ENCODE measurements around the gene FKBP15. TPM values are rescaled to one million over a fixed set of nuclear protein-coding genes. Genes with fewer than 3 reads are reported as not detected.

FKBP15 gene
- total and polyA plus RNA-seq, 4 experiments from 2014 or later: 1.9 to 34.9 (median 27.0) TPM

GRCh38 chr9:113221800-113222481, 864 bp upstream of the FKBP15 start:
- Mint-ChIP-seq H3K36me3 (peaks cover 0 to 15% of the 10 kb centered on the region in 2 donors), H3K4me1 (peaks cover 27 to 43% (median 34%) of the 10 kb centered on the region in 4 donors), H3K27me3 (no peaks in the 10 kb centered on the region), H3K4me3 (peak overlapping the region; percentile 92 to 98 (median 96)), H3K9me3 (no peaks in the 10 kb centered on the region), H3K27ac (peak overlapping the region; percentile 91 to 98 (median 96))
- CTCF ChIA-PET (ENCODE audit: partially characterized antibody): interaction anchor here (1.2 to 3.0 kb wide), 7 partner anchors 48 to 435 kb away, joined by 3 to 25 read pairs (median 4); partner anchors contain the start of genes CDC26 and PRPF4
- peak in 3 of 5 donors; percentile 2 to 39 (median 16) for DNase-seq
- intact Hi-C loops (cut with micrococcal nuclease): loop anchor here (1.0 to 10.0 kb wide), 5 partner anchors 53 to 847 kb away; partner anchors contain the start of genes C9orf43, CDC26, HDHD3 and POLE3
- peak overlapping the region; percentile 89 to 91 for H3K4me3 ChIP-seq (ENCODE audit: low read length in 2 of 2)
- POLR2A ChIA-PET (ENCODE audit: partially characterized antibody): interaction anchor here (0.5 to 4.0 kb wide), 6 partner anchors 10 to 189 kb away, joined by 3 to 26 read pairs (median 12); partner anchors contain the start of genes C9orf43, CDC26, HDHD3 and POLE3
- no peaks in the 10 kb centered on the region for H3K9me3 ChIP-seq (ENCODE audit: control insufficient read depth in 1 of 2, low read length in 2 of 2)
- H3K36me3 ChIP-seq (ENCODE audit: insufficient read depth, low read length): no peaks in the 10 kb centered on the region
- peaks cover 34% of the 10 kb centered on the region for H3K4me1 ChIP-seq (ENCODE audit: insufficient read depth, low read length)
- no peaks in the 10 kb centered on the region for H3K27me3 ChIP-seq (ENCODE audit: insufficient read depth, low read length)
- peak overlapping the region; percentile 90 for H3K27ac ChIP-seq (ENCODE audit: low read depth, low read length)

- Mint-ChIP-seq H3K4me3 (peak overlapping the region; percentile 92 to 98 (median 96)), H3K9me3 (no peaks in the 10 kb centered on the region), H3K27me3 (no peaks in the 10 kb centered on the region), H3K36me3 (peaks cover 0 to 15% of the 10 kb centered on the region in 2 donors), H3K27ac (peak overlapping the region; percentile 91 to 98 (median 96)), H3K4me1 (peaks cover 28 to 49% (median 38%) of the 10 kb centered on the region in 4 donors)
- H3K4me1 ChIP-seq (ENCODE audit: insufficient read depth, low read length): peaks cover 34% of the 10 kb centered on the region
- ChIA-PET POLR2A (ENCODE audit: partially characterized antibody) (interaction anchor here (1.0 to 4.0 kb wide), 5 partner anchors 12 to 190 kb away, joined by 4 to 26 read pairs (median 16); partner anchors contain the start of genes C9orf43, CDC26, HDHD3 and POLE3), CTCF (ENCODE audit: partially characterized antibody) (interaction anchor here (0.9 to 3.0 kb wide), 7 partner anchors 49 to 368 kb away, joined by 3 to 25 read pairs (median 4); partner anchors contain the start of genes CDC26, PRPF4 and SLC31A2)
- H3K27ac ChIP-seq (ENCODE audit: low read depth, low read length): peak overlapping the region; percentile 90
- intact Hi-C loops (cut with micrococcal nuclease): loop anchor here (1.0 to 10.0 kb wide), 5 partner anchors 55 to 846 kb away; partner anchors contain the start of genes C9orf43, CDC26, HDHD3 and POLE3
- H3K27me3 ChIP-seq (ENCODE audit: insufficient read depth, low read length): no peaks in the 10 kb centered on the region
- peak overlapping the region; percentile 57 to 89 for H3K4me3 ChIP-seq (ENCODE audit: low read length in 2 of 2)
- no peaks in the 10 kb centered on the region for H3K36me3 ChIP-seq (ENCODE audit: insufficient read depth, low read length)
- H3K9me3 ChIP-seq (ENCODE audit: control insufficient read depth in 1 of 2, low read length in 2 of 2): no peaks in the 10 kb centered on the region
- peak in 1 of 5 donors; percentile 0 for DNase-seq
Observed at GRCh38 chr9:113220467-113221002, 542 bp downstream of the FKBP15 start.

- peak overlapping the region; percentile 90 for H3K27ac ChIP-seq (ENCODE audit: low read depth, low read length)
- H3K27me3 ChIP-seq (ENCODE audit: insufficient read depth, low read length): no peaks in the 10 kb centered on the region
- H3K4me1 Mint-ChIP-seq: peaks cover 32 to 53% (median 42%) of the 10 kb centered on the region in 4 donors
- H3K9me3 Mint-ChIP-seq: no peaks in the 10 kb centered on the region
- no peaks in the 10 kb centered on the region for H3K36me3 ChIP-seq (ENCODE audit: insufficient read depth, low read length)
- peak overlapping the region; percentile 92 to 98 (median 96) for H3K4me3 Mint-ChIP-seq
- H3K27me3 Mint-ChIP-seq: no peaks in the 10 kb centered on the region
- H3K9me3 ChIP-seq (ENCODE audit: control insufficient read depth in 1 of 2, low read length in 2 of 2): no peaks in the 10 kb centered on the region
- H3K4me3 ChIP-seq (ENCODE audit: low read length in 2 of 2): peak overlapping the region in 1 of 2 donors; percentile 89
- peak overlapping the region; percentile 21 to 98 (median 96) for H3K27ac Mint-ChIP-seq
- ChIA-PET POLR2A (ENCODE audit: partially characterized antibody) (interaction anchor here (3.0 to 4.0 kb wide), 3 partner anchors 12 to 190 kb away, joined by 16 to 26 read pairs (median 22); partner anchors contain the start of genes C9orf43, CDC26, POLE3 and PRPF4), CTCF (ENCODE audit: partially characterized antibody) (interaction anchor here (0.9 to 3.0 kb wide), 5 partner anchors 55 to 183 kb away, joined by 3 to 25 read pairs (median 4); partner anchors contain the start of genes CDC26, PRPF4 and SLC31A2)
- H3K4me1 ChIP-seq (ENCODE audit: insufficient read depth, low read length): peaks cover 34% of the 10 kb centered on the region
- peaks cover 2 to 19% of the 10 kb centered on the region in 2 donors for H3K36me3 Mint-ChIP-seq
- intact Hi-C loops (cut with micrococcal nuclease): loop anchor here (10.0 kb wide), 2 partner anchors 155 to 845 kb away; partner anchors contain the start of gene HDHD3
- DNase-seq: peak in 1 of 5 donors; percentile 44
Observed at GRCh38 chr9:113219969-113220368, 1.1 kb downstream of the FKBP15 start.

GRCh38 chr9:113219186-113219936, 1.7 kb downstream of the FKBP15 start:
- Histone ChIP-seq H3K4me3 (ENCODE audit: low read length in 2 of 2) (peak overlapping the region in 1 of 2 donors; percentile 89), H3K9me3 (ENCODE audit: control insufficient read depth in 1 of 2, low read length in 2 of 2) (no peaks in the 10 kb centered on the region), H3K27me3 (ENCODE audit: insufficient read depth, low read length) (no peaks in the 10 kb centered on the region), H3K4me1 (ENCODE audit: insufficient read depth, low read length) (peaks cover 34% of the 10 kb centered on the region), H3K27ac (ENCODE audit: low read depth, low read length) (peak overlapping the region; percentile 90), H3K36me3 (ENCODE audit: insufficient read depth, low read length) (no peaks in the 10 kb centered on the region)
- no peak for DNase-seq
- Mint-ChIP-seq H3K27ac (peak overlapping the region in 6 of 7 donors; percentile 28 to 98 (median 94)), H3K36me3 (peaks cover 3 to 22% of the 10 kb centered on the region in 2 donors), H3K4me1 (peaks cover 35 to 59% (median 46%) of the 10 kb centered on the region in 4 donors), H3K4me3 (peak overlapping the region; percentile 92 to 98 (median 96)), H3K27me3 (no peaks in the 10 kb centered on the region), H3K9me3 (no peaks in the 10 kb centered on the region)
- ChIA-PET POLR2A (ENCODE audit: partially characterized antibody) (interaction anchor here (3.0 to 4.0 kb wide), 3 partner anchors 13 to 191 kb away, joined by 16 to 26 read pairs (median 22); partner anchors contain the start of genes C9orf43, CDC26, POLE3 and PRPF4), CTCF (ENCODE audit: partially characterized antibody) (interaction anchor here (1.4 to 3.0 kb wide), 2 partner anchors 56 to 68 kb away, joined by 4 to 25 read pairs; partner anchors contain the start of genes CDC26, PRPF4 and SLC31A2)
- intact Hi-C loops (cut with micrococcal nuclease): no loop called here

- H3K9me3 Mint-ChIP-seq: no peaks in the 10 kb centered on the region
- no peak overlapping the region for H3K4me3 Mint-ChIP-seq
- Histone ChIP-seq H3K9me3 (ENCODE audit: control insufficient read depth in 1 of 2, low read length in 2 of 2) (no peaks in the 10 kb centered on the region), H3K4me3 (ENCODE audit: low read length in 2 of 2) (no peak overlapping the region), H3K4me1 (ENCODE audit: insufficient read depth, low read length) (peaks cover 23% of the 10 kb centered on the region), H3K36me3 (ENCODE audit: insufficient read depth, low read length) (no peaks in the 10 kb centered on the region), H3K27ac (ENCODE audit: low read depth, low read length) (no peak overlapping the region), H3K27me3 (ENCODE audit: insufficient read depth, low read length) (no peaks in the 10 kb centered on the region)
- ChIA-PET POLR2A (ENCODE audit: partially characterized antibody) (interaction anchor here (1.4 kb wide), 1 partner anchor 59 kb away, joined by 3 read pairs; the partner anchor contains the start of genes CDC26 and PRPF4), CTCF (ENCODE audit: partially characterized antibody) (no interaction called here)
- intact Hi-C loops (cut with micrococcal nuclease): no loop called here
- peaks cover 11 to 28% of the 10 kb centered on the region in 2 donors for H3K36me3 Mint-ChIP-seq
- peak overlapping the region in 1 of 7 donors; percentile 8 for H3K27ac Mint-ChIP-seq
- no peak for DNase-seq
- no peaks in the 10 kb centered on the region for H3K27me3 Mint-ChIP-seq
- H3K4me1 Mint-ChIP-seq: peaks cover 30 to 54% (median 44%) of the 10 kb centered on the region in 4 donors
Observed at GRCh38 chr9:113216406-113216805, 4.7 kb downstream of the FKBP15 start.

- Histone ChIP-seq H3K4me3 (ENCODE audit: low read length in 2 of 2) (no peak overlapping the region), H3K9me3 (ENCODE audit: control insufficient read depth in 1 of 2, low read length in 2 of 2) (no peaks in the 10 kb centered on the region), H3K36me3 (ENCODE audit: insufficient read depth, low read length) (no peaks in the 10 kb centered on the region), H3K27ac (ENCODE audit: low read depth, low read length) (no peak overlapping the region), H3K4me1 (ENCODE audit: insufficient read depth, low read length) (peaks cover 18% of the 10 kb centered on the region), H3K27me3 (ENCODE audit: insufficient read depth, low read length) (no peaks in the 10 kb centered on the region)
- Mint-ChIP-seq H3K27me3 (no peaks in the 10 kb centered on the region), H3K4me1 (peaks cover 26 to 42% (median 40%) of the 10 kb centered on the region in 4 donors), H3K36me3 (peaks cover 18 to 26% of the 10 kb centered on the region in 2 donors), H3K27ac (peak overlapping the region in 5 of 7 donors; percentile 15 to 63 (median 43)), H3K9me3 (no peaks in the 10 kb centered on the region), H3K4me3 (peak overlapping the region in 1 of 8 donors; percentile 9)
- DNase-seq: peak in 2 of 5 donors; percentile 17 to 19
- CTCF ChIA-PET (ENCODE audit: partially characterized antibody): interaction anchor here (1.4 kb wide), 1 partner anchor 60 kb away, joined by 3 read pairs; the partner anchor contains the start of gene CDC26
- intact Hi-C loops (cut with micrococcal nuclease): no loop called here
- POLR2A ChIA-PET (ENCODE audit: partially characterized antibody): no interaction called here
Observed at GRCh38 chr9:113215132-113215531, 5.9 kb downstream of the FKBP15 start.
